Keratinocyte (primary cell): ENCODE data around the gene PLEKHG2.

ENCODE experiments used
- EZH2 ChIP-seq: IDR thresholded peaks from one replicate; pipeline ENCODE4 v1.6.1; 2012; ENCODE audit warnings: inconsistent platforms, mild to moderate bottlenecking, low read length, moderate library complexity
- TF ChIP-seq, protein P1 (sequence below), 3 experiments: IDR thresholded peaks in 1 of 3; conservative IDR thresholded peaks in 1 of 3; optimal IDR thresholded peaks in 1 of 3; 2 replicates in 2 of 3; 3 replicates in 1 of 3; pipeline versions ENCODE3 to v1.5.1; 2011; ENCODE audit warnings: low read length in 3 of 3, mild to moderate bottlenecking in 3 of 3, moderate library complexity in 2 of 3, control low read depth in 1 of 3, inconsistent platforms in 1 of 3; ENCODE audit not compliant: insufficient read depth in 2 of 3; ENCODE audit errors: extremely low read depth in 1 of 3

DNA sequence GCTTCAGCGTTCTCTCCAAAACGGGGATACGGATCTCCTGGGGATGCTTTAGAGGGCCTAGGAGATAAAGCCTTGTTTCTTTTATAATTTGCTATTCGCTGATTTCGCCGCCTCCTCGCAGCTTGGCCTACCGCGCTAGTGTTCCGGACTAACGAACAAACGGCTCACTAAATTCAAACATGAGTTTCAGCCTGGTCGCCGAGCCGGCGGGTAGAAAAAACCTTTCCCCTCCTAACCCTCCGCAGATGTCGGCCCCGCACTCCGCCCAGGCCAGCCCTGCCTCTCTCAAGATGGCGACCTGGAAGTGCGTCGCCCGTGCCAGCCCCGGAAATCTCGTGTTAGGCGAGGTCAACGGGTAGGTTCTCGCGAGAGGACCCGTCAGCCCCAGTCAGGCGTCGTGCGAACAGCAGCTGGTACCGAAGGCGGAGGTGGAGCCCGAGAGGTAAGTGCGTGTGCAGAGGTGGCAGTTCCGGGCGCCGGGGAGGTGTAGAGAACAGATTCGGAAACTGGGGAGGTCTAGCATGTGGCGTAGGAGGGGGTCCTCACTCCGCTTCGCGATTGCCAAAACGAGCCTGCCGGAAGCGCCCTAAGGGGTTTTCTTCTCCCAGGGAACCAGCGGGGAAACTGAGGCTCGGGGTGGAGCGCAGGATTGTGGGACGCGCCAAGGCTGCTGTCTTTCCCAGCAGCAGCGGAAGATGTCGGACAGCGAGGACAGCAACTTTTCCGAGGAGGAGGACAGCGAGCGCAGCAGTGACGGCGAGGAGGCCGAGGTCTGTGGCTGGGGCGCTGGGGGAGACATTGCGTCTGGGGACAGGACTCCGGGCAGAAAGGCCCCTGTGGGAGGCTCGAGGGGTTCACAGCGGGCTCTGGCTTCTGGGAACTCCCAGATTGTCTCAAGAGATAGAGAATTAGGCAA is 33.0 kb downstream of the PLEKHG2 start, which contains the start of gene SUPT5H:
- TF ChIP-seq, protein P1, sequence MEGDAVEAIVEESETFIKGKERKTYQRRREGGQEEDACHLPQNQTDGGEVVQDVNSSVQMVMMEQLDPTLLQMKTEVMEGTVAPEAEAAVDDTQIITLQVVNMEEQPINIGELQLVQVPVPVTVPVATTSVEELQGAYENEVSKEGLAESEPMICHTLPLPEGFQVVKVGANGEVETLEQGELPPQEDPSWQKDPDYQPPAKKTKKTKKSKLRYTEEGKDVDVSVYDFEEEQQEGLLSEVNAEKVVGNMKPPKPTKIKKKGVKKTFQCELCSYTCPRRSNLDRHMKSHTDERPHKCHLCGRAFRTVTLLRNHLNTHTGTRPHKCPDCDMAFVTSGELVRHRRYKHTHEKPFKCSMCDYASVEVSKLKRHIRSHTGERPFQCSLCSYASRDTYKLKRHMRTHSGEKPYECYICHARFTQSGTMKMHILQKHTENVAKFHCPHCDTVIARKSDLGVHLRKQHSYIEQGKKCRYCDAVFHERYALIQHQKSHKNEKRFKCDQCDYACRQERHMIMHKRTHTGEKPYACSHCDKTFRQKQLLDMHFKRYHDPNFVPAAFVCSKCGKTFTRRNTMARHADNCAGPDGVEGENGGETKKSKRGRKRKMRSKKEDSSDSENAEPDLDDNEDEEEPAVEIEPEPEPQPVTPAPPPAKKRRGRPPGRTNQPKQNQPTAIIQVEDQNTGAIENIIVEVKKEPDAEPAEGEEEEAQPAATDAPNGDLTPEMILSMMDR (optimal IDR thresholded peaks at IDR 0.05 in 1 of 3, IDR thresholded peaks at IDR 0.05 in 1 of 3, conservative IDR thresholded peaks at IDR 0.05 in 1 of 3; ENCODE audit: extremely low read depth in 1 of 3, insufficient read depth in 2 of 3, low read length in 3 of 3), result no peak
- TF ChIP-seq EZH2, result no peak
